Lung (tissue), 12 donors: ENCODE measurements around the gene FHOD3. TPM values are rescaled to one million over a fixed set of nuclear protein-coding genes. Genes with fewer than 3 reads are reported as not detected.

Experiments
- ATAC-seq: fragments of 200-7000 bp; cut with Tn5 transposase; one replicate; pipeline ENCODE4 v1.9.1; 2020; ENCODE audit warnings: moderate number of reproducible peaks; ENCODE audit not compliant: insufficient read depth, low FRiP score
- DNase-seq, 3 donors: peaks; one replicate each; pipeline ENCODE4 v3.0.0-alpha.2; 2013 to 2017
- H3K27ac ChIP-seq, 2 donors: one replicate each; pipeline ENCODE4 v1.5.1; 2013; ENCODE audit warnings: mild to moderate bottlenecking in 2 of 2, moderate library complexity in 2 of 2, control low read depth in 1 of 2, inconsistent platforms in 1 of 2, low read depth in 1 of 2, low read length in 1 of 2
- H3K27me3 ChIP-seq, 3 donors: one replicate each; pipeline ENCODE4 v1.5.1; 2013; ENCODE audit warnings: low read length in 2 of 3; ENCODE audit not compliant: control insufficient read depth in 3 of 3, insufficient read depth in 3 of 3
- H3K36me3 ChIP-seq, 4 donors: one replicate each; pipeline ENCODE4 v1.5.1; 2013; ENCODE audit warnings: low read length in 4 of 4, mild to moderate bottlenecking in 1 of 4, moderate library complexity in 1 of 4; ENCODE audit not compliant: control insufficient read depth in 4 of 4, insufficient read depth in 4 of 4
- H3K4me1 ChIP-seq, 5 donors: one replicate each; pipeline ENCODE4 v1.5.1; 2013; ENCODE audit warnings: low read length in 5 of 5, mild to moderate bottlenecking in 2 of 5, moderate library complexity in 1 of 5; ENCODE audit not compliant: control insufficient read depth in 5 of 5, insufficient read depth in 5 of 5
- H3K4me3 ChIP-seq: one replicate; pipeline ENCODE4 v1.5.1; 2013; ENCODE audit warnings: mild to moderate bottlenecking, control low read depth, moderate library complexity
- H3K9ac ChIP-seq, 2 donors: one replicate each; pipeline ENCODE4 v1.5.1; 2013; ENCODE audit warnings: low read length in 2 of 2, control low read depth in 1 of 2; ENCODE audit not compliant: insufficient read depth in 1 of 2
- H3K9me3 ChIP-seq, 4 donors: one replicate each; pipeline ENCODE4 v1.5.1; 2013; ENCODE audit warnings: low read length in 3 of 4, mild to moderate bottlenecking in 1 of 4, moderate library complexity in 1 of 4; ENCODE audit not compliant: control insufficient read depth in 4 of 4, insufficient read depth in 3 of 4
- CTCF ChIP-seq: IDR thresholded peaks from 2 replicates; pipeline ENCODE4 v1.5.1; 2012; ENCODE audit warnings: mild to moderate bottlenecking; ENCODE audit errors: control extremely low read depth, extremely low read depth
- WGBS, 2 donors: extraction: QIAGEN DNeasy Blood & Tissue Kit; methylation state at CpG; one replicate each; pipeline ENCODE4 v1.1.7; 2013; 5-methylcytosine and 5-hydroxymethylcytosine counted together
- polyA plus RNA-seq, 2 donors: library from polyadenylated mRNA; stranded (reverse); fragments of 200-250 nt; gene quantifications; one replicate each; pipeline ENCODE4 v1.2.1, GENCODE V29; 2013
- total RNA-seq, 2 donors: library from RNA; depleted of rRNA in 1 of 2; stranded (reverse); fragments of >200 nt in 1 of 2; gene quantifications; one replicate each; pipeline ENCODE4 v1.2.1, GENCODE V29; 2014 to 2021
- donor health status: control.
- donor health status: control.
- donor health status: Bipolar disorder and iron deficiency.
- donor health status: healthy.
- donor health status: DM: yes; HTN: yes; CAD: no.

FHOD3 gene
- total and polyA plus RNA-seq, 4 donors = 1.0 to 7.4 (median 2.9) TPM

GRCh38 chr18:36454848-36455458, 157.4 kb downstream of the FHOD3 start:
- TF ChIP-seq CTCF = no peak
- 46 to 55% methylated on average over 4 of the region's 4 CpGs for WGBS, 2 donors
- ATAC-seq = no peak
- Histone ChIP-seq H3K4me3 (no peak overlapping the region), H3K9me3 (peaks cover 0 to 5% (median 0%) of the 10 kb centered on the region in 4 donors), H3K27me3 (peaks cover 0 to 8% (median 0%) of the 10 kb centered on the region in 3 donors), H3K4me1 (peaks cover 0 to 15% (median 0%) of the 10 kb centered on the region in 5 donors), H3K9ac (no peak overlapping the region), H3K27ac (no peak overlapping the region), H3K36me3 (no peaks in the 10 kb centered on the region)
- no peak for DNase-seq

- Histone ChIP-seq H3K9me3 (peaks cover 0 to 5% (median 0%) of the 10 kb centered on the region in 4 donors), H3K27ac (peak overlapping the region in 1 of 2 donors; percentile 24), H3K36me3 (no peaks in the 10 kb centered on the region), H3K9ac (no peak overlapping the region), H3K4me3 (no peak overlapping the region), H3K4me1 (peaks cover 0 to 13% (median 0%) of the 10 kb centered on the region in 5 donors), H3K27me3 (peaks cover 0 to 8% (median 0%) of the 10 kb centered on the region in 3 donors)
- DNase-seq = no peak
- whole genome bisulfite sequencing, 2 donors = 90% methylated on average over 4 of the region's 4 CpGs
- TF ChIP-seq CTCF = no peak
- no peak for ATAC-seq
These were observed 158.4 kb downstream of the FHOD3 start for GRCh38 chr18:36455931-36456330.

- Histone ChIP-seq H3K9ac (no peak overlapping the region), H3K27ac (peak overlapping the region in 1 of 2 donors; percentile 24), H3K36me3 (no peaks in the 10 kb centered on the region), H3K4me3 (no peak overlapping the region), H3K27me3 (peaks cover 0 to 8% (median 0%) of the 10 kb centered on the region in 3 donors), H3K4me1 (peaks cover 0 to 13% (median 0%) of the 10 kb centered on the region in 5 donors), H3K9me3 (peaks cover 0 to 5% (median 0%) of the 10 kb centered on the region in 4 donors)
- DNase-seq (no peak), ATAC-seq (no peak)
- no peak for TF ChIP-seq CTCF
- WGBS, 2 donors = 74 to 93% methylated on average over 1 of the region's 1 CpG
These were observed 159.1 kb downstream of the FHOD3 start for GRCh38 chr18:36456622-36457021.
